Hepatocyte (in vitro differentiated cells): ENCODE data around the gene TPK1.

Experiments used
- EZH2 ChIP-seq: fragments of 200-600 bp; sonication (generic); IDR thresholded peaks from 2 replicates; pipeline ENCODE4 v1.6.1; 2016; ENCODE audit warnings: antibody characterized with exemption, mild to moderate bottlenecking, borderline replicate concordance
- EZH2phosphoT487 ChIP-seq: fragments of 200-600 bp; sonication (generic); IDR thresholded peaks from one replicate; pipeline ENCODE4 v1.6.1; 2018; ENCODE audit warnings: antibody characterized with exemption, mild to moderate bottlenecking, low read depth, moderate library complexity; ENCODE audit not compliant: unreplicated experiment, severe bottlenecking
- TF ChIP-seq, protein P1 (sequence below): fragments of 200-600 bp; sonication (generic); IDR thresholded peaks from 2 replicates; pipeline ENCODE4 v1.5.1; 2016; ENCODE audit warnings: antibody characterized with exemption, mild to moderate bottlenecking; ENCODE audit not compliant: poor library complexity

DNA sequence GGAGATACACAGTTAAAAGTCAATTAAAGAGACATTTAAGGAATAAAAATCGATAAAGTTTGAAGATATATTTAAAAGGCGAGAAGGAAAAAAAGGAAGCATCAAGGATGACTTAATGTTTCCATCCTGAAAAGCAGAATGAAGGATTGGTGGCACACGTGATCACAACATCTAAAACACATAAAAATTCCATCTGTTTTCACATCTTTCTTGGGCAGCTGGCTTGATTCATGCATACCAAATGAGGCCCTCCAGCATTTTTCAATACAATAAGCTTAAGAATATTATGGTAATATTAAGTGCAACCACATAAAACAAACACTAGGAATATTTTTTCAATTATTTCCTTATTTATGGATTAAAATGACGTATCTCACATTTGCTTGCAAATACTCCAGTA lies 112.6 kb downstream of the TPK1 start:
- TF ChIP-seq, protein P1, sequence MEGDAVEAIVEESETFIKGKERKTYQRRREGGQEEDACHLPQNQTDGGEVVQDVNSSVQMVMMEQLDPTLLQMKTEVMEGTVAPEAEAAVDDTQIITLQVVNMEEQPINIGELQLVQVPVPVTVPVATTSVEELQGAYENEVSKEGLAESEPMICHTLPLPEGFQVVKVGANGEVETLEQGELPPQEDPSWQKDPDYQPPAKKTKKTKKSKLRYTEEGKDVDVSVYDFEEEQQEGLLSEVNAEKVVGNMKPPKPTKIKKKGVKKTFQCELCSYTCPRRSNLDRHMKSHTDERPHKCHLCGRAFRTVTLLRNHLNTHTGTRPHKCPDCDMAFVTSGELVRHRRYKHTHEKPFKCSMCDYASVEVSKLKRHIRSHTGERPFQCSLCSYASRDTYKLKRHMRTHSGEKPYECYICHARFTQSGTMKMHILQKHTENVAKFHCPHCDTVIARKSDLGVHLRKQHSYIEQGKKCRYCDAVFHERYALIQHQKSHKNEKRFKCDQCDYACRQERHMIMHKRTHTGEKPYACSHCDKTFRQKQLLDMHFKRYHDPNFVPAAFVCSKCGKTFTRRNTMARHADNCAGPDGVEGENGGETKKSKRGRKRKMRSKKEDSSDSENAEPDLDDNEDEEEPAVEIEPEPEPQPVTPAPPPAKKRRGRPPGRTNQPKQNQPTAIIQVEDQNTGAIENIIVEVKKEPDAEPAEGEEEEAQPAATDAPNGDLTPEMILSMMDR: no peak
- TF ChIP-seq EZH2 (no peak), EZH2phosphoT487 (no peak)
